Measurements from ENCODE around the gene VWA8. TPM values are rescaled to one million over a fixed set of nuclear protein-coding genes. Genes with fewer than 3 reads are reported as not detected.

VWA8 gene
- total and polyA plus RNA-seq, 2 of the 8 experiments (the other 6 are each of a cell fraction or from before 2014, with no cell fraction given) = 5.9 to 19.6 TPM

GRCh38 chr13:41682001-41682400 lies 278.9 kb downstream of the VWA8 start (continued):
- TF ChIP-seq SP2 (IDR thresholded peaks at IDR 0.05; ENCODE audit: low read length) (no peak), PHF8 (conservative IDR thresholded peaks at IDR 0.05; ENCODE audit: low read depth, low read length) (no peak), MAFK (IDR thresholded peaks at IDR 0.05; ENCODE audit: low read depth, low read length) (no peak), TCF12 (IDR thresholded peaks at IDR 0.05; ENCODE audit: low read depth, low read length) (no peak)
